GM12874 (cell line): Measurements from ENCODE around the gene IST1.

Source experiments
- CTCF ChIP-seq: IDR thresholded peaks from 2 replicates; pipeline ENCODE4 v1.5.1; 2011; ENCODE audit warnings: low read depth, mild to moderate bottlenecking, control low read depth, low read length, moderate library complexity; ENCODE audit not compliant: insufficient read depth

The IST1 gene

GRCh38 chr16:71954699-71955195 is 59.4 kb downstream of the IST1 start:
- no peak for TF ChIP-seq CTCF

GRCh38 chr16:71956486-71956885 is 61.2 kb downstream of the IST1 start:
- TF ChIP-seq CTCF, result no peak

- peak; percentile 79 for TF ChIP-seq CTCF
Measured at GRCh38 chr16:71961066-71962039, 66.0 kb downstream of the IST1 start.

GRCh38 chr16:71963125-71963875 is 68.0 kb downstream of the IST1 start:
- no peak for TF ChIP-seq CTCF

- no peak for TF ChIP-seq CTCF
Measured at GRCh38 chr16:71965223-71965622, 69.9 kb downstream of the IST1 start.

GRCh38 chr16:71966932-71967331 is 71.6 kb downstream of the IST1 start:
- TF ChIP-seq CTCF, result no peak

- TF ChIP-seq CTCF, result no peak
Measured at GRCh38 chr16:71969353-71969752, 74.0 kb downstream of the IST1 start.
